SK-N-SH (cell line): ENCODE measurements around the gene ABHD6. TPM values are rescaled to one million over a fixed set of nuclear protein-coding genes. Genes with fewer than 3 reads are reported as not detected.

Source experiments
- CTCF ChIA-PET: fragments of 300-600, 350-600 bp; formaldehyde crosslinking; extraction: SDS; loops from one replicate; lab custom pipeline; 2021; lab: Yijun Ruan, JAX
- POLR2A ChIA-PET: fragments of 350-600 bp; sonication (Branson Sonifier 250); formaldehyde crosslinking; extraction: SDS; loops from one replicate; lab custom pipeline; 2020; ENCODE audit warnings: antibody characterized with exemption, inconsistent platforms; lab: Yijun Ruan, JAX
- DNase-seq: peaks from one replicate; pipeline ENCODE4 v3.0.0; 2012
- H2AFZ ChIP-seq: fragments of 200-600 bp; sonication (generic); 2 replicates; pipeline ENCODE4 v1.8.1; 2016; ENCODE audit warnings: antibody characterized with exemption, mild to moderate bottlenecking, low read depth
- H3F3A ChIP-seq: fragments of 200-600 bp; sonication (generic); replicated peaks from 2 replicates; pipeline ENCODE3; 2016; ENCODE audit warnings: antibody characterized with exemption, mild to moderate bottlenecking; ENCODE audit not compliant: insufficient read depth
- H3K27ac ChIP-seq, 2 experiments: fragments of 200-500 bp in 1 of 2; fragments of 200-600 bp in 1 of 2; sonication (Bioruptor generic) in 1 of 2; sonication (generic), shearing (Covaris generic) in 1 of 2; 2 replicates each; pipeline versions ENCODE4 v1.5.1 to v1.6.1; 2014 to 2016; ENCODE audit warnings: low read depth in 2 of 2, inconsistent platforms in 1 of 2, low read length in 1 of 2, mild to moderate bottlenecking in 1 of 2, mixed read lengths in 1 of 2
- H3K27me3 ChIP-seq: fragments of 200-600 bp; sonication (generic), shearing (Covaris generic); 2 replicates; pipeline ENCODE4 v1.6.1; 2016; ENCODE audit warnings: mixed run types; ENCODE audit not compliant: insufficient read depth
- H3K36me3 ChIP-seq, 2 experiments: fragments of 200-500 bp in 1 of 2; fragments of 200-600 bp in 1 of 2; sonication (Bioruptor generic) in 1 of 2; sonication (generic) in 1 of 2; replicated peaks in 1 of 2; 2 replicates each; pipeline versions ENCODE3 to v1.5.1; 2014 to 2016; ENCODE audit warnings: low read length in 1 of 2, mild to moderate bottlenecking in 1 of 2; ENCODE audit not compliant: insufficient read depth in 2 of 2, control insufficient read depth in 1 of 2
- H3K4me1 ChIP-seq, 2 experiments: fragments of 200-500 bp in 1 of 2; fragments of 200-600 bp in 1 of 2; sonication (Bioruptor generic) in 1 of 2; sonication (generic), shearing (Covaris generic) in 1 of 2; 2 replicates each; pipeline versions ENCODE4 v1.5.1 to v1.6.1; 2014 to 2016; ENCODE audit warnings: low read depth in 1 of 2, low read length in 1 of 2, mixed run types in 1 of 2; ENCODE audit not compliant: insufficient read depth in 2 of 2, control insufficient read depth in 1 of 2
- H3K4me2 ChIP-seq: fragments of 200-600 bp; sonication (generic), shearing (Covaris generic); 2 replicates; pipeline ENCODE4 v1.6.1; 2017; ENCODE audit warnings: mixed run types
- H3K4me3 ChIP-seq, 2 experiments: fragments of 200-500 bp in 1 of 2; fragments of 200-600 bp in 1 of 2; sonication (Bioruptor generic) in 1 of 2; sonication (generic), shearing (Covaris generic) in 1 of 2; 2 replicates each; pipeline versions ENCODE4 v1.5.1 to v1.8.1; 2014 to 2016; ENCODE audit warnings: low read depth in 2 of 2, inconsistent platforms in 1 of 2, low read length in 1 of 2, mild to moderate bottlenecking in 1 of 2, mixed read lengths in 1 of 2, moderate library complexity in 1 of 2
- H3K79me2 ChIP-seq: fragments of 200-600 bp; sonication (generic); 2 replicates; pipeline ENCODE4 v1.8.1; 2017; ENCODE audit warnings: mild to moderate bottlenecking; ENCODE audit not compliant: insufficient read depth
- H3K9ac ChIP-seq: fragments of 200-600 bp; sonication (generic); 2 replicates; pipeline ENCODE4 v1.6.1; 2017; ENCODE audit warnings: mixed run types
- H3K9me2 ChIP-seq: fragments of 200-600 bp; sonication (generic); 2 replicates; pipeline ENCODE4 v1.6.1; 2017; ENCODE audit warnings: mixed run types
- H3K9me3 ChIP-seq: fragments of 200-600 bp; sonication (generic); 2 replicates; pipeline ENCODE4 v1.6.1; 2017; ENCODE audit warnings: mixed run types, mild to moderate bottlenecking, moderate library complexity
- H4K20me1 ChIP-seq: fragments of 200-600 bp; sonication (generic); 2 replicates; pipeline ENCODE4 v1.6.1; 2017; ENCODE audit warnings: mild to moderate bottlenecking, mixed run types; ENCODE audit not compliant: insufficient read depth
- CHD2 ChIP-seq: fragments of 150-350 bp; IDR thresholded peaks from 2 replicates; pipeline ENCODE4 v1.6.1; 2018; ENCODE audit warnings: low read length; ENCODE audit not compliant: partially characterized antibody
- EP300 ChIP-seq, 2 experiments: IDR thresholded peaks; 2 replicates each; pipeline versions ENCODE4 v1.4.0 to v1.6.1; 2012; ENCODE audit warnings: borderline replicate concordance in 1 of 2, low read depth in 1 of 2, low read length in 1 of 2
- FOSL2 ChIP-seq: IDR thresholded peaks from 2 replicates; pipeline ENCODE4 v1.4.0; 2012; ENCODE audit warnings: low read depth, mild to moderate bottlenecking, moderate library complexity, borderline replicate concordance
- FOXJ3 ChIP-seq: sonication (generic); formaldehyde crosslinking; IDR thresholded peaks from 2 replicates; pipeline ENCODE4 v1.5.1; 2020; ENCODE audit warnings: mild to moderate bottlenecking, missing genetic modification reagents
- FOXM1 ChIP-seq: IDR thresholded peaks from 2 replicates; pipeline ENCODE4 v1.4.0; 2012; ENCODE audit warnings: low read depth, mild to moderate bottlenecking
- JUND ChIP-seq: IDR thresholded peaks from 2 replicates; pipeline ENCODE4 v1.4.0; 2012
- RAD21 ChIP-seq: IDR thresholded peaks from 2 replicates; pipeline ENCODE4 v1.6.1; 2012; ENCODE audit warnings: mild to moderate bottlenecking, low read length
- RCOR1 ChIP-seq: fragments of 150-350 bp; IDR thresholded peaks from 2 replicates; pipeline ENCODE4 v1.6.1; 2017; ENCODE audit warnings: antibody characterized with exemption, low read length
- RXRA ChIP-seq: IDR thresholded peaks from 2 replicates; pipeline ENCODE4 v1.4.0; 2012; ENCODE audit warnings: low read depth, mild to moderate bottlenecking, borderline replicate concordance
- SIN3A ChIP-seq: IDR thresholded peaks from 2 replicates; pipeline ENCODE4 v1.6.1; 2012; ENCODE audit warnings: low read depth, mild to moderate bottlenecking, low read length, moderate library complexity, borderline replicate concordance
- TAF1 ChIP-seq: IDR thresholded peaks from 2 replicates; pipeline ENCODE4 v1.6.1; 2012; ENCODE audit warnings: low read depth, mild to moderate bottlenecking, low read length, moderate library complexity, borderline replicate concordance
- YY1 ChIP-seq: IDR thresholded peaks from 2 replicates; pipeline ENCODE4 v1.4.0; 2012; ENCODE audit warnings: low read depth, mild to moderate bottlenecking
- WGBS: methylation state at CpG from one replicate; pipeline ENCODE4 v1.1.6; 2017; ENCODE audit warnings: low lambda C conversion rate; 5-methylcytosine and 5-hydroxymethylcytosine counted together
- polyA plus RNA-seq, 3 experiments: library from polyadenylated mRNA; depleted of rRNA; stranded (reverse); fragments of >200 nt; gene quantifications; 2 replicates each; pipeline ENCODE4 v1.2.3, GENCODE V29; 2012
- TF ChIP-seq, protein P1 (sequence below): fragments of 150-350 bp; IDR thresholded peaks from 2 replicates; pipeline ENCODE4 v1.6.1; 2016; ENCODE audit warnings: mild to moderate bottlenecking, low read depth, low read length
- TF ChIP-seq, protein P2 (sequence below): IDR thresholded peaks from 2 replicates; pipeline ENCODE4 v1.4.0; 2012; ENCODE audit warnings: low read depth, borderline replicate concordance
- TF ChIP-seq, protein P3 (sequence below): IDR thresholded peaks from 2 replicates; pipeline ENCODE4 v1.4.0; 2012; ENCODE audit warnings: low read depth, borderline replicate concordance
- TF ChIP-seq, protein P4 (sequence below): fragments of 200-600 bp; sonication (generic); IDR thresholded peaks from 2 replicates; pipeline ENCODE4 v1.6.1; 2017; ENCODE audit warnings: antibody characterized with exemption, mild to moderate bottlenecking, moderate library complexity
- TF ChIP-seq, protein P5 (sequence below): fragments of 150-350 bp; IDR thresholded peaks from 2 replicates; pipeline ENCODE4 v1.6.1; 2017; ENCODE audit warnings: antibody characterized with exemption, low read length, low read depth, borderline replicate concordance

ABHD6 gene
- polyA plus RNA-seq, 1 of the 3 experiments (the other 2 are of a cell fraction), result 10.7 TPM

DNA sequence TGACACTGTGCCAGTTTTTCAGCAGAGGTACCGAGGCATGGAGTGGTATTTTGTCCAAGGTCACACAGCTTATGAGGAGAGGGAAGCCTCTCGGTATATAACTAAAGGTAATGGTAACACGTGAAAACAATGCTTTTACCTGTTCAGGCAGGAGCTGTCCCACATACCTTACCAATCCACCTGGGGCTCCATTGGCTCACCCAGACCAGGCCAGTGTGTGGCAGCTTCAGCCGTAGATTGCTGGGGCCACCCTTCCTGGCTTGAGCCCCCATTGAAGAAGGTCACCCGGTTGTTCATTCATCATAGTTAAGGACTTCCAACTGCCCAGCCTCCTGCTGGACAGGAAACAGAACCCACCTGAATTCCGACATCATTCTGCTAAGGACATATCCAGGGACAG, 59.3 kb downstream of the ABHD6 start (continued):
- TF ChIP-seq, protein P1, sequence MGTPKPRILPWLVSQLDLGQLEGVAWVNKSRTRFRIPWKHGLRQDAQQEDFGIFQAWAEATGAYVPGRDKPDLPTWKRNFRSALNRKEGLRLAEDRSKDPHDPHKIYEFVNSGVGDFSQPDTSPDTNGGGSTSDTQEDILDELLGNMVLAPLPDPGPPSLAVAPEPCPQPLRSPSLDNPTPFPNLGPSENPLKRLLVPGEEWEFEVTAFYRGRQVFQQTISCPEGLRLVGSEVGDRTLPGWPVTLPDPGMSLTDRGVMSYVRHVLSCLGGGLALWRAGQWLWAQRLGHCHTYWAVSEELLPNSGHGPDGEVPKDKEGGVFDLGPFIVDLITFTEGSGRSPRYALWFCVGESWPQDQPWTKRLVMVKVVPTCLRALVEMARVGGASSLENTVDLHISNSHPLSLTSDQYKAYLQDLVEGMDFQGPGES, result no peak

DNA sequence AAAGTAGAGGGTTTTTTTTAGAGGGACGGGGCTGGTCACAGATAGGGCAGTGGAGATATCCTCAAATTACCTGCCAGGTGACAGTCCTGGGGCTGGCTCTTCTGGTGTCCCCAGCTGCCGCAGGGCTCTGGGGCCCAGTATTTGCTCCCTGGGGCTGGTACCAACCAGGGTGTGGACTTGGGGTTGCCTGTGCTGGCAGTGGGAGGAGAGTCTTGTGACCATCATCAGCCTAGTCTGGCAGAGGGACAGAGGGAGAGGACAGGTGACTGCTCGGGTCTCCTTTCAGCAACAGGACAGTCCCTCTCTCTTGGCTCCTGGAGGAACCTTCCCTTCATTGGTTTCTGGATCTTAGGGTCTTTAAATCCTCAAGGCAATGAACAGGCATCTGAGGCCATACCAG, 60.6 kb downstream of the ABHD6 start:
- no peaks in the 10 kb centered on the region for H3F3A ChIP-seq
- TF ChIP-seq FOSL2 (no peak), RAD21 (no peak), RXRA (no peak), SIN3A (no peak), TAF1 (no peak)
- TF ChIP-seq, protein P2, sequence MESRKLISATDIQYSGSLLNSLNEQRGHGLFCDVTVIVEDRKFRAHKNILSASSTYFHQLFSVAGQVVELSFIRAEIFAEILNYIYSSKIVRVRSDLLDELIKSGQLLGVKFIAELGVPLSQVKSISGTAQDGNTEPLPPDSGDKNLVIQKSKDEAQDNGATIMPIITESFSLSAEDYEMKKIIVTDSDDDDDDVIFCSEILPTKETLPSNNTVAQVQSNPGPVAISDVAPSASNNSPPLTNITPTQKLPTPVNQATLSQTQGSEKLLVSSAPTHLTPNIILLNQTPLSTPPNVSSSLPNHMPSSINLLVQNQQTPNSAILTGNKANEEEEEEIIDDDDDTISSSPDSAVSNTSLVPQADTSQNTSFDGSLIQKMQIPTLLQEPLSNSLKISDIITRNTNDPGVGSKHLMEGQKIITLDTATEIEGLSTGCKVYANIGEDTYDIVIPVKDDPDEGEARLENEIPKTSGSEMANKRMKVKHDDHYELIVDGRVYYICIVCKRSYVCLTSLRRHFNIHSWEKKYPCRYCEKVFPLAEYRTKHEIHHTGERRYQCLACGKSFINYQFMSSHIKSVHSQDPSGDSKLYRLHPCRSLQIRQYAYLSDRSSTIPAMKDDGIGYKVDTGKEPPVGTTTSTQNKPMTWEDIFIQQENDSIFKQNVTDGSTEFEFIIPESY, result no peak
- H3K4me3 ChIP-seq, result no peak overlapping the region
- no peak for DNase-seq
- 57% methylated on average over 2 of the region's 3 CpGs for WGBS
- no peak overlapping the region for H2AFZ ChIP-seq
- no peak overlapping the region for H3K4me2 ChIP-seq
- no peak overlapping the region for H3K9ac ChIP-seq
- ChIA-PET POLR2A (interaction anchor here (0.6 kb wide), 1 partner anchor 58 kb away, joined by 3 read pairs; no protein-coding TSS in a partner anchor), CTCF (interaction anchor here (0.9 to 6.5 kb wide), 6 partner anchors 9 to 284 kb away, joined by 3 to 60 read pairs (median 15); partner anchors contain the start of genes HTD2 and RPP14)
- H4K20me1 ChIP-seq, result no peaks in the 10 kb centered on the region
- H3K4me1 ChIP-seq, result no peaks in the 10 kb centered on the region; a peak in 1 of 4 replicates
- peaks cover 0 to 13% of the 10 kb centered on the region in 2 experiments for H3K36me3 ChIP-seq
- no peaks in the 10 kb centered on the region; the same call in 1 of the 2 replicates for H3K27me3 ChIP-seq
- no peak overlapping the region for H3K27ac ChIP-seq
- no peaks in the 10 kb centered on the region for H3K79me2 ChIP-seq
- H3K9me2 ChIP-seq, result no peaks in the 10 kb centered on the region
- H3K9me3 ChIP-seq, result 0 out of 2 replicates have a peak, but pooled peaks cover 7% of the 10 kb centered on the region

DNA sequence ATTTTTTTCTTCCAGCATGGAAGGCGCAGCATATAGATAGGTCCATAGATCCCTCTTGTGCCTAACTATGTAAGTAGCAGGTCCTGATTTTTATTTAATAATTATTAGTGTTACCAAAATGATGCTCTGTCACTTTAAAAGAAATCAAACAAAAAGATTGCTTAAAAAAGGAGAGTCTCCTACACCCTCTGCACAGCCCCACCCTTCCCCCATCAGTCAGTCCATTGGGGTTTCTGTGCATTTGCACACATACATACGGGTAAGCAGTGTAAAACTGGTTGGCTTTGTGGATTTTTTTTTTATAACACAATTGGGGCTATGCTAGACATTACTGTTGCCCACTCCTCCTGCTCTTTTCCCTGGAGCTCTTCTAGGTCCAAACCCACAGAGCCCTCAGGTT, 61.5 kb downstream of the ABHD6 start:
- no peaks in the 10 kb centered on the region; a peak in 1 of 4 replicates for H3K4me1 ChIP-seq
- peaks cover 0 to 11% of the 10 kb centered on the region in 2 experiments for H3K36me3 ChIP-seq
- H3K9ac ChIP-seq, result no peak overlapping the region
- H3K4me2 ChIP-seq, result no peak overlapping the region
- POLR2A ChIA-PET, result interaction anchor here (0.6 kb wide), 1 partner anchor 59 kb away, joined by 3 read pairs; no protein-coding TSS in a partner anchor
- H2AFZ ChIP-seq, result no peak overlapping the region
- no peak overlapping the region for H3K4me3 ChIP-seq
- CTCF ChIA-PET, result interaction anchor here (0.9 to 6.5 kb wide), 21 partner anchors 12 to 132 kb away, joined by 3 to 60 read pairs (median 6); partner anchors contain the start of genes ABHD6 and DNASE1L3
- no peaks in the 10 kb centered on the region for H3K9me2 ChIP-seq
- WGBS, result 54% methylated on average over 2 of the region's 2 CpGs
- 0 out of 2 replicates have a peak, but pooled peaks cover 7% of the 10 kb centered on the region for H3K9me3 ChIP-seq
- no peaks in the 10 kb centered on the region for H3F3A ChIP-seq
- no peaks in the 10 kb centered on the region; the same call in 1 of the 2 replicates for H3K27me3 ChIP-seq
- H3K27ac ChIP-seq, result no peak overlapping the region
- no peak for DNase-seq
- H3K79me2 ChIP-seq, result no peaks in the 10 kb centered on the region
- no peaks in the 10 kb centered on the region for H4K20me1 ChIP-seq
- TF ChIP-seq EP300 (IDR thresholded peaks at IDR 0.05; ENCODE audit: borderline replicate concordance in 1 of 2, low read depth in 1 of 2, low read length in 1 of 2), result no peak
- no peak for TF ChIP-seq RCOR1
- TF ChIP-seq JUND, result no peak
- TF ChIP-seq, protein P3, sequence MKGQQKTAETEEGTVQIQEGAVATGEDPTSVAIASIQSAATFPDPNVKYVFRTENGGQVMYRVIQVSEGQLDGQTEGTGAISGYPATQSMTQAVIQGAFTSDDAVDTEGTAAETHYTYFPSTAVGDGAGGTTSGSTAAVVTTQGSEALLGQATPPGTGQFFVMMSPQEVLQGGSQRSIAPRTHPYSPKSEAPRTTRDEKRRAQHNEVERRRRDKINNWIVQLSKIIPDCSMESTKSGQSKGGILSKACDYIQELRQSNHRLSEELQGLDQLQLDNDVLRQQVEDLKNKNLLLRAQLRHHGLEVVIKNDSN, result no peak
- no peak for TF ChIP-seq FOXM1
- no peak for TF ChIP-seq FOXJ3 (CRISPR knock-in tag)
- TF ChIP-seq YY1, result no peak
- TF ChIP-seq, protein P4, sequence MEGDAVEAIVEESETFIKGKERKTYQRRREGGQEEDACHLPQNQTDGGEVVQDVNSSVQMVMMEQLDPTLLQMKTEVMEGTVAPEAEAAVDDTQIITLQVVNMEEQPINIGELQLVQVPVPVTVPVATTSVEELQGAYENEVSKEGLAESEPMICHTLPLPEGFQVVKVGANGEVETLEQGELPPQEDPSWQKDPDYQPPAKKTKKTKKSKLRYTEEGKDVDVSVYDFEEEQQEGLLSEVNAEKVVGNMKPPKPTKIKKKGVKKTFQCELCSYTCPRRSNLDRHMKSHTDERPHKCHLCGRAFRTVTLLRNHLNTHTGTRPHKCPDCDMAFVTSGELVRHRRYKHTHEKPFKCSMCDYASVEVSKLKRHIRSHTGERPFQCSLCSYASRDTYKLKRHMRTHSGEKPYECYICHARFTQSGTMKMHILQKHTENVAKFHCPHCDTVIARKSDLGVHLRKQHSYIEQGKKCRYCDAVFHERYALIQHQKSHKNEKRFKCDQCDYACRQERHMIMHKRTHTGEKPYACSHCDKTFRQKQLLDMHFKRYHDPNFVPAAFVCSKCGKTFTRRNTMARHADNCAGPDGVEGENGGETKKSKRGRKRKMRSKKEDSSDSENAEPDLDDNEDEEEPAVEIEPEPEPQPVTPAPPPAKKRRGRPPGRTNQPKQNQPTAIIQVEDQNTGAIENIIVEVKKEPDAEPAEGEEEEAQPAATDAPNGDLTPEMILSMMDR, result no peak
- TF ChIP-seq, protein P5, sequence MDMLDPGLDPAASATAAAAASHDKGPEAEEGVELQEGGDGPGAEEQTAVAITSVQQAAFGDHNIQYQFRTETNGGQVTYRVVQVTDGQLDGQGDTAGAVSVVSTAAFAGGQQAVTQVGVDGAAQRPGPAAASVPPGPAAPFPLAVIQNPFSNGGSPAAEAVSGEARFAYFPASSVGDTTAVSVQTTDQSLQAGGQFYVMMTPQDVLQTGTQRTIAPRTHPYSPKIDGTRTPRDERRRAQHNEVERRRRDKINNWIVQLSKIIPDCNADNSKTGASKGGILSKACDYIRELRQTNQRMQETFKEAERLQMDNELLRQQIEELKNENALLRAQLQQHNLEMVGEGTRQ, result no peak
- TF ChIP-seq, protein P1, result no peak
- no peak for TF ChIP-seq CHD2
